ENCODE measurements around the gene MSRB1. TPM values are rescaled to one million over a fixed set of nuclear protein-coding genes. Genes with fewer than 3 reads are reported as not detected.

MSRB1 gene
- total and polyA plus RNA-seq, 11 donors, result 12.4 to 70.2 (median 33.7) TPM

DNA sequence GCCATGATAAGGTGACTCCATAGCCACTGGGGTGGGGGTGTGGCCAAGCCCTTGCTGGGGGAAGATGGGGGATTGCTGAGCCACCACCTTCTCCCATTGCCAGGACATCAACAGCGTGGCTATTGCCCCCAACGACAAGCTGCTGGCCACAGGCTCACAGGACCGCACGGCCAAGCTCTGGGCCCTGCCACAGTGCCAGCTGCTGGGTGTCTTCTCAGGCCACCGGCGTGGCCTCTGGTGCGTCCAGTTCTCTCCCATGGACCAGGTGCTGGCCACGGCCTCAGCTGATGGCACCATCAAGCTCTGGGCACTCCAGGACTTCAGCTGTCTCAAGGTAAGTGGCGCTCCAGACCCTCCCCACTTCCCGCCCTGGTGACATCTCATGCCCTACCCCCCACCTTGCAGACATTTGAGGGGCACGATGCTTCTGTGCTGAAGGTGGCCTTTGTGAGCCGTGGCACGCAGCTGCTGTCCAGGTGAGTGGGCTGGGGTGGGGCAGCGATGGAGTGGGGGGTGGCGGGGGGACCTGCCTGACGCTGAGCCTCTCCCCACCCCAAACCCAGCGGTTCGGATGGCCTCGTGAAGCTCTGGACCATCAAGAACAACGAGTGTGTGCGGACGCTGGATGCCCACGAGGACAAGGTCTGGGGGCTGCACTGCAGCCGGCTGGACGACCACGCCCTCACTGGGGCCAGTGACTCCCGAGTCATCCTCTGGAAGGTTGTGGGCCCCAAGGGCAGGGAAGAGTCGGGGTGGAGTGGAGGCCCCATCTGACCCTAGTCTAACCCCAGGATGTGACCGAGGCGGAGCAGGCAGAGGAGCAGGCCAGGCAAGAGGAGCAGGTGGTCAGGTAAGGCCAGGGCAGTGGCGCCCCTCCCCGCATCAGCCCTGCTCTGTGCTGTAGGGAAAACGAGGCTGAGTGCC lies 34.2 kb upstream of the MSRB1 start:
- no peak for ATAC-seq
- Histone ChIP-seq H3K27me3 (peaks cover 7 to 82% (median 36%) of the 10 kb centered on the region in 9 donors), H3K27ac (no peak overlapping the region), H3K4me3 (no peak overlapping the region), H3K9me3 (no peaks in the 10 kb centered on the region), H3K36me3 (peaks cover 4 to 49% (median 41%) of the 10 kb centered on the region in 9 donors), H3K4me1 (peaks cover 0 to 38% (median 14%) of the 10 kb centered on the region in 12 donors)
- TF ChIP-seq POLR2A (IDR thresholded peaks at IDR 0.05), result no peak
- TF ChIP-seq, protein P1, sequence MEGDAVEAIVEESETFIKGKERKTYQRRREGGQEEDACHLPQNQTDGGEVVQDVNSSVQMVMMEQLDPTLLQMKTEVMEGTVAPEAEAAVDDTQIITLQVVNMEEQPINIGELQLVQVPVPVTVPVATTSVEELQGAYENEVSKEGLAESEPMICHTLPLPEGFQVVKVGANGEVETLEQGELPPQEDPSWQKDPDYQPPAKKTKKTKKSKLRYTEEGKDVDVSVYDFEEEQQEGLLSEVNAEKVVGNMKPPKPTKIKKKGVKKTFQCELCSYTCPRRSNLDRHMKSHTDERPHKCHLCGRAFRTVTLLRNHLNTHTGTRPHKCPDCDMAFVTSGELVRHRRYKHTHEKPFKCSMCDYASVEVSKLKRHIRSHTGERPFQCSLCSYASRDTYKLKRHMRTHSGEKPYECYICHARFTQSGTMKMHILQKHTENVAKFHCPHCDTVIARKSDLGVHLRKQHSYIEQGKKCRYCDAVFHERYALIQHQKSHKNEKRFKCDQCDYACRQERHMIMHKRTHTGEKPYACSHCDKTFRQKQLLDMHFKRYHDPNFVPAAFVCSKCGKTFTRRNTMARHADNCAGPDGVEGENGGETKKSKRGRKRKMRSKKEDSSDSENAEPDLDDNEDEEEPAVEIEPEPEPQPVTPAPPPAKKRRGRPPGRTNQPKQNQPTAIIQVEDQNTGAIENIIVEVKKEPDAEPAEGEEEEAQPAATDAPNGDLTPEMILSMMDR (IDR thresholded peaks at IDR 0.05), result no peak
- intact Hi-C loops (cut with DNase I), result no loop called here
- WGBS, 4 donors, result 92 to 94% (median 93%) methylated on average over 28 to 33 of the region's 33 CpGs
- DNase-seq, result peak in 1 of 5 donors; percentile 27

- 95 to 100% (median 97%) methylated on average over 8 of the region's 8 CpGs for WGBS, 4 donors
- Histone ChIP-seq H3K36me3 (peaks cover 4 to 49% (median 41%) of the 10 kb centered on the region in 9 donors), H3K27me3 (peaks cover 4 to 72% (median 31%) of the 10 kb centered on the region in 9 donors)
Observed at GRCh38 chr16:1976216-1976520, 33.2 kb upstream of the MSRB1 start.

GRCh38 chr16:1975432-1976215 lies 32.6 kb upstream of the MSRB1 start:
- intact Hi-C loops (cut with DNase I), result no loop called here
- DNase-seq (no peak), ATAC-seq (no peak)
- H3K27ac ChIP-seq, result no peak overlapping the region
- WGBS, 4 donors, result 90 to 96% (median 94%) methylated on average over 26 to 33 of the region's 33 CpGs
- H3K27me3 ChIP-seq, result peaks cover 0 to 67% (median 26%) of the 10 kb centered on the region in 9 donors
- peaks cover 4 to 49% (median 41%) of the 10 kb centered on the region in 9 donors for H3K36me3 ChIP-seq
- no peaks in the 10 kb centered on the region for H3K9me3 ChIP-seq
- H3K4me3 ChIP-seq, result no peak overlapping the region
- H3K4me1 ChIP-seq, result peaks cover 0 to 46% (median 21%) of the 10 kb centered on the region in 12 donors
- TF ChIP-seq POLR2A (IDR thresholded peaks at IDR 0.05), result no peak
- TF ChIP-seq, protein P1 (IDR thresholded peaks at IDR 0.05), result no peak

More at GRCh38 chr16:1976216-1976520, 33.2 kb upstream of the MSRB1 start:
- no peak for TF ChIP-seq POLR2A (IDR thresholded peaks at IDR 0.05)
- TF ChIP-seq, protein P1 (IDR thresholded peaks at IDR 0.05), result no peak
- intact Hi-C loops (cut with DNase I), result no loop called here
- Histone ChIP-seq H3K9me3 (no peaks in the 10 kb centered on the region), H3K4me1 (peaks cover 0 to 43% (median 17%) of the 10 kb centered on the region in 12 donors), H3K4me3 (no peak overlapping the region), H3K27ac (no peak overlapping the region)
- DNase-seq (no peak), ATAC-seq (no peak)
